ENCODE data around the gene BANP.

Gene BANP

DNA sequence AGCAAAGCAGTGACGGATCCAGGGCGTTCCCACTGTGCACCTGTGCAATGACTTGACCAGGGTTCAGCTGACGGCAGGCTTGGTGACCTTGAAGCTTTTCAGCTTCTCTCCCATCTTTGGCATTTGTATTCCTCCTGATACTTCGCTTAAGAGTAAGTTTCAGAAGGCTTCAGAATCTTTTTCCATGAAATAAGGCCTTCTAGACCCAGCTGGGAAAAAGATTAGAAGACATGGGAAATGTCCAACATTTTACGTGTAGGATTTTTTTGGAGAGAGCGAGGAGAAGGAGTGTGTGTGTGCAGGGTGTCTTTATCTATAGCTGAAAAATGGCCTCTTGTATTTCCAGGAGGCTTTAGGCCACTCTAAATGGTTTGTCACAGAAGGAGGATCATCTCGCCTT, 104.1 kb downstream of the BANP start:
- DNase-seq: no peak

DNA sequence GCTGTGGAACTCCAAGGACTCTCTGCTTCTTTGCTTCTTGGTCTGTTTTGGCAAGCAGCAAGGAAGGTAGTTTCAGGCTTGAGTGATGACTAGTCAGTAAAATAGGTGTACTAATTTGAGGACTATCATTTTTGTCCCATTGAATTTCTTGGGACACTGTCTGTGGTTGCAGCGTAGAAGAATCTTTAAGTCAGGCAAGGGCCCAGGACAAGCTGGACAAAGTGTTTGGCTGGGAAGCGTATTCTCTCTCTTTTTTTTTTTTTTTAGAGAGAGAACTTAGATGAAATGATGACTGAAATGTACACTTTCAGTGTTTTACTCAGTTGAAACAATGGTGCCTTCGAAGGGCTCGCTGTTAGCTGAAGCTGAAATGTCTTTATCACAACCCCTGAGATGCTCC, 105.0 kb downstream of the BANP start:
- no peak for DNase-seq

DNA sequence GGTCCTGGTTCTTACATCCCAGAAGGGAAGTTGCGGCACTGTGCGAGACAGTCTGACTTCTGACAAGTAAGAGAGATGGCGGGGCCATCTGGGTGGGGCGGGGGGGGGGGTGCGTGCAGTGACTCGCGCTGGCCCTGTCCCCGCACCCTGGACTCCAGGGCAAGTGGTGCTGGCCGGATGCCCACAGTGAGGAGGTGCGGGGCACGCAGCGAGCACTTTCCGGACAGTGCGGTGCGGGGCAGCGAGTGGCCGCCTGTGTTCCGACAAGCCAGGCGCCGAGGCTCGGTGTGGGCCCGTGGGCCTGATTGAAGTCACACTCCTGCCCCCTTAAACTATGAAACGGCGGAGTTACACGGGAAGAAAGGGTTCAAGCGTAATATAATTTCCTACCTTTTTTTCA, 106.4 kb downstream of the BANP start:
- DNase-seq: no peak

DNA sequence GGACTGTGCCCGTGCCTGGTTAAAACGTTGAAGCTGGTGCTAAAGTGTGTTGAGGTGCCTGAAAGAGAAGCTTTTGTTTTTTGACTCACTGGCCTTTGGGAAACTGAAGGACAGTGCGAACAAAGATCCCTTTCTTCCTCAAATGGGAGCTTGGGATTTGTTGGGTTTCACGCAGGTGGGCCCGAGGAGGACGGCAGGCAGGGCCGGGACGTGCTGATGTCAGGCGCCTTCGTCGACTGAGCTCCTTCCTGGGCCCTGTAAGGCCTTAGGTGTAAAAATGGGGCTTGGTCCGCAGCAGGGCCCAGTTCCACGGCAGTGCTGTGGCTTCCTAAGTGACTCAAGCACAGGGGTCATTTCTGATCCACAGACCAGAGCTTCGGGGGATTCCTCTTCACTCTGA, 106.9 kb downstream of the BANP start:
- DNase-seq: no peak

DNA sequence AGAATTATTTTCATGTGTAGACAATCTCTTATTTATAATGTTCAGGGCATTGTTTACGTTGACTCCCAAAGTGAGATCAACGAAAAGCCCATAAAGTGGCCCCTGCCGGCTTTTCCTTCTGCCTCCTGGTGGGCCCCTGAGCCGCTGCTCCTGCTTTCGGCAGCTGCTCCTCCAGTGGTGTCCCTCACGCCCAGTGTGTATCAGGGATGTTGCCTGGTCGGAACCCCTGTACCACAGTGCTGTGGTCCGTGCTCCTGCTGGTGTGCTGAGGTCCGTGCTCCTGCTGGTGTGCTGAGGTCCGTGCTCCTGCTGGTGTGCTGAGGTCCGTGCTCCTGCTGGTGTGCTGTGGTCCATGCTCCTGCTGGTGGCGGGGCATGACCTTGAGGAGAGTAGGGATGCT, 107.6 kb downstream of the BANP start:
- DNase-seq: no peak

DNA sequence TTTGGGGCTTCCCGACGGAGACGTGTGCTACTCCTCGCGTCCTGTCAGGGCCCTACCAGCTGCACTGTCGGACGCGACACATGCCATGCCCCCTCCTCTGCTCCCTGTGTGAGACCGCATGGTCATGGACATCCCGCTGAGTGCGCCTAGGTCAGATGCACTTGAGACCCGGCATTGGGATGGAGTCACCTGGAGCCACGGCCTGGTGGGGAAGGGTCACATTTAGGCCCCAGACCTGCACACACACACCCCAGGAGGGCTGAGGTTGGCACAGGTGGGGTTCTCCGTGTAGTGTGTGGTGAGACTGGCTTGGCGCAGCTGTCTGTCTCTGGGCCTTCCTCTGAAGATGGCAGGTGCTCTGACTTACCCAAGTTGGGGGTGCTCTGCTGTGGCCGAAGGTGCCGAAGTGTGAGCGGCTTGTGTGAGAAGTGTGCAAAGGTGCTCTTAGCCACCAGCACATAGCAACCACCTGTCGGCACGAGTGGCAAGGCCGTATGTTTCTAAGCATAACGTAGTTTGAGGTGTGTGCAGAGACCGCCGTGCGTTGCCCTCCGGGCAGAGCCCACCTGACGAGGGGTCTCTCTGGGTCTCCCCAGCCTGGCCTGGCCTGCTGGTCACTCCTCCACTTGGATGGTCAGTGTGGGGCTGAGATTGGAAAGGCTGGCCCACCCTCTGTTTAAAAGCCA, 108.6 kb downstream of the BANP start:
- no peak for DNase-seq

DNA sequence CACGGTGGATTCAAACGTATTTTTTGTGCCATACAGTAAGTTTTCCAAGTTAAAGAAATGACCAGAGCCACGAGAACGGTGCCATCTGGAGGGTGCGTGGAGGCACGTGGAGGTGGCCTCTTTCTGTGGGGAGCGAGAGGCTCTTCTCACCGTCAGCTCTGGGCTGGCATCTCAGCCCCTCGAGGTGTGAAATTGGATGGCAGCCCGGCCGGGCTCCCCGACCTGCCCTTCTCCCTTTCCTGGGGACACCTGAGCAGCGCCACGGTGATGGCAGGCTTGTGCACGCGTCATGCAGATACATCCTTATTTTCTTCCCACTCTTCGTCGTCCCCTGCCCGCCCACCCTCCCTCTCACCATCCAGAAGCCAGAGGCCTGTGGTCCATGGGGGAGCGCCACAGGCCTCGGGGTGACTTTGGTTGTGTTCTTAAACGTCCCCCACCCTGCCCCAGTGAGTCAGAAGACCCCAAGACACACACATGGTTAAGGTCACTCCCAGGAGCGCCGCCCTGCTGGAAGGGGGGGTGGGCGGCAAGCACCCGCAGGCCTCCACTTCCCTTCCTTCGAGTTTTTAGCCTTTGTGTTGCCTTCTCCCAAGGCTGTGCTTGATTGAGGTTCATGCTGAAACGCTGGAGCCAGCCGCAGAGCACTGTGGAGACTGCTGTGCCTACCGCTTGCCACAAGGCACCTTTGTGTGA, 109.4 kb downstream of the BANP start:
- no peak for DNase-seq

DNA sequence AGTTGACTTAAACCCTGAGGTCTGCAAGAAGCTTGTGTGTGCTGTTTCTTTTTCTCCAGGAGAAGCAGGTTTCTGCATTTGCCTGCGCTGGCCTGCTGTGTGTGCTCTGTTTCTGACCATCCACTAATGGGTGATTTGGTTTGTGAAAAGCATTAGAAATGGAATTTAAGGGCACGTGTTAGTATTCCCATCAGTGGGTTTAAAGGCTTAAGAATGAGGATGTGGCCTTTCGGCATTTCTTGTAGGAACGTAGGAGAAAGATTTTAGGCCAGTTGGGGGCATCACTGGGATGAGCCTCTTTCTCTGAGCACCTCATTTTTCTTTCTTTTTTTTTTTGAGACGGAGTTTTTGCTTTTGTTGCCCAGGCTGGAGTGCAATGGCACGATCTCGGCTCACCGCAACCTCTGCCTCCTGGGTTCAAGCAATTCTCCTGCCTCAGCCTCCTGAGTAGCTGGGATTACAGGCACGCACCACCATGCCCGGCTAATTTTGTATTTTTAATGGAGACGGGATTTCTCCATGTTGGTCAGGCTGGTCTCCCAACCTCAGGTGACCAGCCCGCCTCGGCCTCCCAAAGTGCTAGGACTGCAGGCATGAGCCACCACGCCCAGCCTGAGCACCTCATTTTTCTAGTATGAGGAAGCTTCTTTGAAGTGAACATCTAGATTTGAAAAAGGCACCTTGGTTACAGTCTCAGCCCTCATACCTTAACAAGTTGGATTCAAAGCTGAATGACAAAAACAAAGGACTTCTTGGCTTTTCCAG, 110.3 kb downstream of the BANP start:
- no peak for DNase-seq

DNA sequence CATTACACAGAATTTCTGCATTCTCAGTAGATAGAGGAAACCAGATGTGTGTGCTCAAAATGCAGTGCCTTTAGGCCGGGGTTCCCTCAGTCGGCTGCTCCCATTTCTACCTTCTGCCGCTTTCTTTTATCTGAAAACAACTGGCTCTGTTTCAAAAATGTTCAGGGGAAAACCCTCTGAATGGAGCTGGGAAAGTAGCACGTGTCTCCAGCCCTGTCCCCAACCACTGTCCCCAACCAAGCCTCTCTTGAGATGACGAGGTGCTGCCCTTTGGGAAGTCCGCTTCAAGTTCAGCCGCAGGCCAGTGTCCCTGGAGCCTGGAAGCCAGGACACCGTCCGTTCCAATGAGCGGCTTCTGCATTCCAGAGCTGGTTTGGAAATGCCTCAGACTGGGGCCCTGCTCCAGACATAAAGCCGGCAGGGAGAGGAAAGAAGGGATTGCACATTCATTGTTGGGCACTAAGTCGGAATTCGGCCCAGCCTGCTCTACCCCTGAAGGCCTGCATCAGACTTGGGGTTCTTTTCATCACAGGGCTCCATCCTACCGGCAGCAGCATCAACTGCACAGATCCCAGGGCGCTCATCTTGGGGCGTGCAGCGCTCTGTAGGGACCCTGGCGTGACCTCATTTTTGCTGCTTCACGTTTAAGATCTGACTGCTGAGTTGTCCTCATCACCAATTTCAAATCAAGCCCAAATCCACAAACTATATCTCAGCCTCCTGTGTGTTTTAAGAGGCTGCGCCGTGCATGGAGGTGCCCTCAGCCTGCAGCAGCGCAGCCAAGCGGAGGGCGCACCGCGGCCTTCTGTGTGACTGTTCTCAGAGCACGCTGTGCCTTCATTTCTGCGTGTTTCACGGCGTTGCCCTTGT, 111.3 kb downstream of the BANP start:
- DNase-seq: no peak

DNA sequence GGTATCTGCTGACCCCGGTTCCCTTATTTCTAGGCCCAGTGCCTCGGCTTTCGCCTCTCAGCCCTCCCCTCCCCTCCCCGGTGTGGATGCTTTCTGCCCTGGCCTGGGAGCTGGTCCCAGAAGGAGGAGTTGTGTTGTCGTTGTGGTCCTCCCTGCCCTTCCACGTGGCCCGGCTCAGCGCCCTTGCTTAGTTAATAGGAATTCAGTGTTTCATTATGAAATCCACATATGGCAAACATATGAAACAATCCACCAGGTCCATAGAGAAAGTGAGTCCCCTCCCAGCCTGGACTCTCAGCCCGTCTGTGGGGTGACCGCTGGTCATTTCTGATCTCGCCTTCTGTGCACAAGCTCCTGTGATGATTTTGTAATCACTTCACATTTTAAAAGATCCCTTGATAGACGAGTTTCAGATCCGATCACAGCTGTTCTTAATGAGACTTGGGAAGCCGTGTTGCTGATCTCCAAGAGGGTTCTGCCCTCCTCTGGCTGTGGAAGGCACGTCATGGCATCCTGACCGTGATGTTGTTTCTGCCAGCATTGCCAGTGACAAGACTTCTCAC, 112.1 kb downstream of the BANP start:
- DNase-seq: no peak

DNA sequence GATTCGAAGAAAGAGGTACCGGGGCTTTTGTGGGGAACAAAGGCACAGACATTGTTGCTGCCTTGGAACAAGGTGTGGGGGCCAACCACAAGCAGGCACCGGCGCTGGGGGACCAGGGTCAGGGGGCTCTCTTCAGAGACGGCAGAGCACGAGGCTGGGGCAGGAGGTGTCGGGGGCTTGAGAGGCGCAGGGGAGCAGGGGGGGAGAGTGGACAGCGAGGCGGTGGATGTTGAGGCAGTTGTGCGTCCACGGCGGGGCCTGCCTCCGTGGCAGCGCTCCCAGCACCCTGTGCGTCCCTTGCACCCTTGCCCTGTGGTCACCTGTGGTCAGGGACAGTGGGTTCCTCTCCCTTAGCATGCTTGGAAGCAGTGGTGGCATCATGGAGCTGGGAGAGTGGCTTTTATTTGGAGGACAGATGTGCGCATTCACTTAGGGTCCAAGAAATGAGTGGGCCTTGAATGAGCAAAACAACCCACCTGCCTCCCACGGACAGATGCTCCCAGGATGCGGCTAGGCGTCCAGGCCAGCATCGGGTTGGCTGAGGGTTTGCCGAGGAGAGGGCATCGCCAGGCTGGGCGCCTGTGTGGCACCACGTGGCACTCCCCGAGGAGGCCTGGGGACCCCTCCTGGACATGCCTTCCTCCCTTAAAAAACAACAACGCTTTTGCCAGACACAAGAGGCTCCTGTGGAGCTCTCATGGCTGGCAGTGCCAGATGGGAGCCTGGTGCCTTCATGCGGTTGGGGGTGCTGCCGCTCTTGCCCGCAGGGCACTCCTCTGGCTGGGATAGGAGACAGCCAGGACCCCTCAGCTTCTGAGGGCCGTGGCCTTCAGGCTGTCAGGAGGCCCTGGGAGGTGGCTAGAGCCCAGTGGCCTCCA, 113.0 kb downstream of the BANP start:
- DNase-seq: no peak

DNA sequence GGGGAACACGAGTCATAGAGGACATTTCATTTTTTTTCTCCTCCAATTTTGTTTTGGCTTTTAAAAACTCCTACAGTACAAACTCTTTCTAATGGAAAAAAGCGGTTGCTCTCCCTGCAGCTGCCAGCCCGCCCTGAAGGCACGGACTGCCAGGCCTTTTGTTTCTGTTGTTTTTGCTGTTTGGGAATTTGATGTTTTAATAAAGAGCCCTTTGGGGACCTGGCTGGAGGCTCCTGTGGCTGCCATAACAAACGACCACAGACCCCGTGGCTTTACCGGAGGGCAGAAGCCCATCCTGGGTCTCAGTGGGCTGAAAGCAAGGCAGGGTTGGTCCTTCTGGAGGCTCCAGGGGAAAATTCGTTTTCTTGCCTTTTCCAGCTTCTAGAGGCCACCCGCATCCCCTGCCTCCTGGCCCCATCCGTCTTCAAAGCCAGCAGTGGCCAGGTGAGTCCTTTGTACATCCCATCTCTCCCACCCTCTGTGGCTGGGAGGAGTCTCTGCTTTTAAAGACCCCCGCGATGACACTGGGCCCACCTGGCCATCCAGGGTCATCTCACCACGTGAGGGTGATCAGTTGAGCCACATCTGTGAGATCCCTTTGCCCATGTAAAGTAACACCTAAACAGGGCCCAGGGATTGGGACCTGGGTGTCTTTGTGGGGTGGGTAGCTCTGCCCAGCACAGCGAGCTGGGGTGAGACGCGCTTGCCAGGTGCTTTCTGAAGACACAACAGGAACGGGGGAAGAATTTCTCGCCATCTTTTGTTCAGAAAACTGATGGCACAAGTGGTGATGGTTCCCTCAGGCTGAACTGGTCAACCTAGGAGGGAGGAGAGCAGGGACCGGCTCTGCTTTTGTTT, 113.9 kb downstream of the BANP start:
- DNase-seq: no peak

DNA sequence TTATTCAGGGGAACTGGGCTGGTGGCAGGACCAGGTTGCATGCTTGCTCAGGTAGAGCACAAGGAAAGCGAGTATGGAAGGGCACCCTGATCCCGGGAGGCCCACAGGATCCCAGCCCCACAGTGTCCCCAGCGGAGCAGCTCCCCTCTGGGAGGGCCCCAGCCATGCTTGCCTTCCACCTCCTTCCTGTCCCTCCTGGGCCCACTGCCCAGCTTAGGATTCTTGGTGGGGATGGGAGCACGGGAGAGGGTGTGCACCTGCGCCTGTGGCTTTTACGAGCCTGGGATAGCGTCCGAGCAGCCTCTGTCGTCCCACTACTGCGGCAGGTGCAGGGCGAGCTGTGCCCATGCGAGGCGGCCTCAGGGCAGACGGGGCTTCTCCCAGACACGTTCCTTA, 114.5 kb downstream of the BANP start:
- DNase-seq: no peak

DNA sequence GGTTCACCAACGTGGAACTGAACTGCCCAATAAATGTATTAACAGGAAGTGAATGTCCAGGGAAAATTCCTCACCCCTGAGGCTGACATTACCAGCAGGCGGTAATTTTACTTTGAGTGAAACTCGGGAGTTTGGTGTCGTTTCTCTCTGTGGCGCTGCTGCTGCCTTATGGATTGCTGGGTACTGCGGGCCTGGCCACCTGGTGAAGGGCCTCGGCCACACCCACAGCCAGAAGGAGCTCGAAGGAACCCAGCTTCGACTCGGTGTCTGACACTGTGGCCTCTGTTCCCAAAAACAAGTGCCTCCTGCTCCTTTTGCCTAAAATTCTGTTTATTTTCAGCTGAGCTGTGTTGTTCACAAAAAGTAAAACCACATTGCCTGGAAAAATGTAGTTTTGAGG, 115.0 kb downstream of the BANP start:
- DNase-seq: no peak

DNA sequence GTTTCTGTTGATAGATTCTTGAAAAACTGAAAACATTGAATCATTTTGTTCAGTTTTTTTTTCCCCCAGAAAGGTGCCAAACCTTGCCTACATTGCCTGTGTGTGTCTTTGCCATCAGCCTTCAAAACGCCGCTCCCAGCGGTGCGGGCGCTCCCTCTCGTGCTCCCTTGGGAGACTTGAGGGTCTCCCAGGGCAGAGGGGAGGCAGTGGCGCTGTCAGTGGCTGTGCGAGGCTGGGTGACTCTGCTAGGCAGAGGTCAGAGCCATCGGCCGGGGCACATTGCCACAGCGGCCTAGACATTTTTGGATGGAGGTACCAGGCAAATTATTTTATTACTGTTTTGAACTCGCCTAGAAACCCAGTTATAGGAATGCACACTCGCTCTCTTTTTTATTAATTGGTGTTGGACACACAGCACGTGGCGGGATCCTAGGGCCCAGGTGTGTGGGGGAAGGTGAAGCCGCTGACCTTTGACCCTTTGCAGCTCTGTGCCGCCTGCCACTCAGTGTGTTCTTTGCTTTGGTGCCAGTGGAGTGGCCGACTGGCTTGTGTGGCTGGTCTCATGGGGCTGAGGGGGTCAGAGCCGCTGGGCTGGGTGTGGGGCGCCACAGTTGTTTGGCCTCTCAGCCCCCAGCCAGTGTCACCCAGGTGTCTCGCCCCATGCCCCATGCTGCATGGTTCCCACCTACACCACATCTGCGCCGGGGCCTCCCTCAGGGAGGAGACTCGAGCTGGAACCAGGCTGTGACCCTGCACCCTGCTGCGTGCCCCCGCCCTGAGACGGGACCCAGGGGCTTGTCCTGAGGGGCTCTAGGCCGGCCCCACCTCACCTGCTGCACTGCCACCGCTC, 115.7 kb downstream of the BANP start:
- no peak for DNase-seq

DNA sequence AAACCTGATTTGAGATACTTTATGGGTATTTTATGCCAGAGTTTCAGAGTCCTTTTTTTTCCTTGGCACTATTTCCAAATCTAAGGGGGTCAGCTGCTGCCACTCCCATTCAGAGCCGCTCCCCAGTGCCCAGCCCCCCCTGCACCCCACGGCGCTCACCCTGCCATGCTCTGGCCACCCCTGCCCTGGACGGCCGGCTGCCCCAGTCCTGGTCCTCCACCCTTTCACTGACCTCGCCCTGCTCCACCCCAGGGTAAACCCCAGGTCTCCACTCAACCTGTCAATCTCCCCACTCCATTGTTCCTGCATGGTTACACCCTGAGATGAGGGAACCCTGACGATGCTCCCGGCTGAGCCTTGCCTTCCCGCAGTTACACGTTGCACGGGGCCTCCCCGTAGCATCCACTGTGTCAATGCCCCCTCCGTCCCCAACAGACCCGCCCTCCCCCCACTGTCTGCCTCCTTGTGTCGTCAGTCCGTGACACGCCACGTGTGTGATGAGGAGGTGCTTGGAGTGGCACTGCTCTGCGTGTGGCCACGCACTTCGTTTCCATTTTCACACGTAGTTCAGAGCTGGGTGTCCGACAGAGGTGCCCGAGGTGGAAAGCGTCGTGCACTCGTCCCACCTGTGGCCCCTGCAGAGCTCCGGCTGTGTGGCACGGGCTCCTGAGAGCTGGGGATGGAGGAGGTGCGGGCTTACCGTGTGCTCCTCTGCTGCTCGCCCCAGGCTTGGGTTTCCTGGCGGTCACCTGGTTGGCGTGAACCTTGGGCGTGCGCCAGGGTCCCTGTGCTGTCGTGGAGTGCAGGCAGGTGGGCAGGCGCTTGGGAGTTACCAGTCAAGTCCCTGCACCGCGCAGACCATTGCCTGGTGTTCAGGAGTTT, 116.5 kb downstream of the BANP start:
- DNase-seq: no peak

DNA sequence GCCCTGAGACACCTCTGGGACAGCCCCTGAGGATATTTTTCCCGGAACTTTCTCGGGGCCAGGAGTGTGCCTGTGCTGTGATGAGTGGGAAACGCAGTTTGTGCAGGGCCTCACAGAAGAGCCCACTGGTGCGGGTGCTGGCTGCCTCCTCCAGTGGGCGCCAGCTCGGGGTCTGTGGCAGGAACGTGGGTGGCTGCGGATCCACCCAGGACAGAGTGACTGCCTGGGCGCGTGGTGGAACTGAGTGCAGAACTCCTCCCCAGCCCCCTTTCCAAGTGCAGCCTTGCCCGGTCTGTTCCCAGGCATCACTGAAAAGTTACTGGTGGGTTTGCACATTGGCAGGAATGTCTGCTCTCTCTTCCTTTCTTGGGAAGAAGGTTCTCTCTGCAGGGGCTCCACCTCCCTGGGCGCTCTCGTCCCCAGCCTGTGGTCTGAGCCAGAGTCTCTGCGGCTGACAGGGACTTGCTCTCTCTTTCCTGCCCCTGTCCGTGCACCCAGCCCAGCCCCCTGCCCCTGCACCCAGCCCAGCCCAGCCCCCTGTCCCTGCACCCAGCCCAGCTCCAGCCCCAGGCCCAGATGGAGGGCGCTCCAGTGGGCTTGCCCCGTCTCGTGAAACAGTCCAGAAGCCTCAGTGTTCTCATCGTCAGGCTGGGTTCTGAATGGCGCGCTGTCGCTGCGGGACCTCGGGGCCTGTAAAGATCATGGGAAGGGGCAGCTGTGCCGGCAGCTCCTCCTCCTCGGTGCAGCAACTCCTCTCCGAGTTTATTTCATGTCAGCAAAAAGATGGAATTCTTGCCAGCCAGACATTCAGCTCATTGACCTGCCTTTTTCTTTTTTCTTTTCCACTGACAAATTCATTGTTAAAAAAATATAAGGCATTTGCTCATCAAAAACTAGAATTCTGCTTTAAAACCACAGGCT, 117.5 kb downstream of the BANP start:
- DNase-seq: no peak

All from activated CD4-positive, alpha-beta T cell treated with anti-CD3 and anti-CD28 coated beads, Interleukin-2, Interleukin-6, amounts not matched to agents 100 ng/mL and 50 ng/mL, durations not matched to agents 16 hours and 8 hours (primary cell).